ENCODE data around the gene PPCDC.

Gene PPCDC

GRCh38 chr15:75098404-75098803 is 75.0 kb downstream of the PPCDC start:
- TF ChIP-seq CTCF (conservative IDR thresholded peaks at IDR 0.05; ENCODE audit: low read depth, low read length): no peak
- no peak overlapping the region for H3K4me3 ChIP-seq (ENCODE audit: low read depth, low read length)
- no peak for DNase-seq (ENCODE audit: low read depth)

All from choroid plexus epithelial cell (primary cell).